Fibroblast of the aortic adventitia (primary cell): ENCODE data around the gene ZNRD2. TPM values are rescaled to one million over a fixed set of nuclear protein-coding genes. Genes with fewer than 3 reads are reported as not detected.

Experiments used
- DNase-seq: peaks from one replicate; pipeline ENCODE4 v3.0.0-alpha.2; 2010; ENCODE audit warnings: low read depth
- H3K4me3 ChIP-seq: 2 replicates; pipeline ENCODE4 v1.5.1; 2011; ENCODE audit warnings: low read depth, mild to moderate bottlenecking, control low read depth, low read length, moderate library complexity
- CTCF ChIP-seq: IDR thresholded peaks from 2 replicates; pipeline ENCODE4 v1.5.1; 2011; ENCODE audit warnings: mild to moderate bottlenecking, low read length, control low read depth, inconsistent platforms; ENCODE audit not compliant: insufficient read depth
- total RNA-seq: library from RNA; depleted of rRNA; stranded (reverse); fragments of >200 nt; gene quantifications from 2 replicates; pipeline ENCODE4 v1.2.3, GENCODE V29; 2012; ENCODE audit warnings: low replicate concordance

ZNRD2 gene
- total RNA-seq, 1 donor = 48.0 TPM

GRCh38 chr11:65535102-65535501, 35.2 kb upstream of the ZNRD2 start:
- no peak overlapping the region for H3K4me3 ChIP-seq
- no peak for TF ChIP-seq CTCF
- no peak for DNase-seq

GRCh38 chr11:65536412-65537295, 33.6 kb upstream of the ZNRD2 start:
- no peak for TF ChIP-seq CTCF
- H3K4me3 ChIP-seq = no peak overlapping the region
- no peak for DNase-seq

- no peak overlapping the region for H3K4me3 ChIP-seq
- no peak for TF ChIP-seq CTCF
- DNase-seq = no peak
Observed at GRCh38 chr11:65537296-65537597, 33.0 kb upstream of the ZNRD2 start.

GRCh38 chr11:65537620-65538231, 32.6 kb upstream of the ZNRD2 start:
- H3K4me3 ChIP-seq = no peak overlapping the region
- no peak for DNase-seq
- TF ChIP-seq CTCF = no peak

- H3K4me3 ChIP-seq = no peak overlapping the region
- DNase-seq = no peak
- TF ChIP-seq CTCF = no peak
Observed at GRCh38 chr11:65538232-65538914, 31.9 kb upstream of the ZNRD2 start.

- no peak overlapping the region for H3K4me3 ChIP-seq
- DNase-seq = no peak
- no peak for TF ChIP-seq CTCF
Observed at GRCh38 chr11:65538915-65539743, 31.1 kb upstream of the ZNRD2 start.
